Endothelial cell (in vitro differentiated cells): ENCODE data around the gene G3BP2. TPM values are rescaled to one million over a fixed set of nuclear protein-coding genes. Genes with fewer than 3 reads are reported as not detected.

Experiments
- DNase-seq: peaks from one replicate; pipeline ENCODE4 v3.0.0; 2021; ENCODE audit warnings: low spot score
- H3K27ac Mint-ChIP-seq: one replicate; pipeline ENCODE4 v1.8.0; 2021; ENCODE audit warnings: mixed read lengths, inconsistent platforms; ENCODE audit not compliant: unreplicated experiment
- H3K27me3 Mint-ChIP-seq: one replicate; pipeline ENCODE4 v1.8.0; 2021; ENCODE audit warnings: mild to moderate bottlenecking, moderate library complexity, mixed read lengths, inconsistent platforms; ENCODE audit not compliant: unreplicated experiment
- H3K36me3 Mint-ChIP-seq: one replicate; pipeline ENCODE4 v1.8.0; 2021; ENCODE audit warnings: mild to moderate bottlenecking, low read depth, mixed read lengths, inconsistent platforms; ENCODE audit not compliant: unreplicated experiment
- H3K4me1 Mint-ChIP-seq: one replicate; pipeline ENCODE4 v1.8.0; 2021; ENCODE audit warnings: mild to moderate bottlenecking, mixed read lengths, inconsistent platforms; ENCODE audit not compliant: unreplicated experiment
- H3K4me3 Mint-ChIP-seq: one replicate; pipeline ENCODE4 v1.8.0; 2021; ENCODE audit warnings: mild to moderate bottlenecking, mixed read lengths, inconsistent platforms; ENCODE audit not compliant: unreplicated experiment
- H3K9me3 Mint-ChIP-seq: one replicate; pipeline ENCODE4 v1.8.0; 2021; ENCODE audit warnings: mixed read lengths, inconsistent platforms; ENCODE audit not compliant: unreplicated experiment
- total RNA-seq: library from RNA; stranded (reverse); fragmentation: NEBNext Ultra II Directional; extraction: Animal tissue kit (Norgen Biotek cat#: 25700); gene quantifications from one replicate; pipeline ENCODE4 v1.2.1, GENCODE V29; 2021; ENCODE audit not compliant: unreplicated experiment
- TF ChIP-seq, protein P1 (sequence below): fragments of 200-600 bp; sonication (generic); IDR thresholded peaks from one replicate; pipeline ENCODE4 v1.5.0; 2021; ENCODE audit warnings: antibody characterized with exemption; ENCODE audit not compliant: unreplicated experiment

Gene G3BP2
- total RNA-seq, 1 donor from 2014 or later, result 209 TPM

DNA sequence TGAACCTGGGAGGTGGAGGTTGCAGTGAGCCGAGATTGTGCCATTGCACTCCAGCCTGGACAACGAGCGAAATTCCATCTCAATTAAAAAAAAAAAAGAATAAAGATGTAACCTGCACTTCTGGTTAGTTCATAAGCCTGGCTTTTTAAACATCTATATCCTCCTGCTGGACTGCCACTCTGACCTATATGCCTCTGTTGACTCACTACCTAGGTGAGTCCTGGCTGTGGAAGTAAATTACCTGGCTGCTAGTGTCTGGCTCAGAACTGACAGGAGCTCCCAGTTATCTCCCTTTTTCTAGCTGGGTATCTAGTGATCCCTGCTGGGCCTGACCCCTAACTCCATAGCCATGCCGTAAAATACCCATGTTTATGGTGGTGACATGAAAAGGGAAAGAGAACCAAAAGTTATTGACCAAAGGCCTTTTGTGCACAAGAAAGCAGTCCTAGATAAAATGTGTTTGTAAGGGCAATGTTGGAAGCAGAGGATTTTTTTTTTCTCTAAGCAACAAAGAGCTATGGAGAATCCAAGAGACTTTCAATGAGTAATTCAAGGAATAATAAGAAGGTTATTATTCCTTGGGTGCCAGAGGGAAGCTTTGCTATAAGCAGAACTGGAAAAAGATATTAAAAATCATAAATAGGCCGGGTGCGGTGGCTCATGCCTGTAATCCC is 10.4 kb upstream of the G3BP2 start:
- no peaks in the 10 kb centered on the region for H3K4me1 Mint-ChIP-seq
- no peaks in the 10 kb centered on the region for H3K9me3 Mint-ChIP-seq
- TF ChIP-seq, protein P1, sequence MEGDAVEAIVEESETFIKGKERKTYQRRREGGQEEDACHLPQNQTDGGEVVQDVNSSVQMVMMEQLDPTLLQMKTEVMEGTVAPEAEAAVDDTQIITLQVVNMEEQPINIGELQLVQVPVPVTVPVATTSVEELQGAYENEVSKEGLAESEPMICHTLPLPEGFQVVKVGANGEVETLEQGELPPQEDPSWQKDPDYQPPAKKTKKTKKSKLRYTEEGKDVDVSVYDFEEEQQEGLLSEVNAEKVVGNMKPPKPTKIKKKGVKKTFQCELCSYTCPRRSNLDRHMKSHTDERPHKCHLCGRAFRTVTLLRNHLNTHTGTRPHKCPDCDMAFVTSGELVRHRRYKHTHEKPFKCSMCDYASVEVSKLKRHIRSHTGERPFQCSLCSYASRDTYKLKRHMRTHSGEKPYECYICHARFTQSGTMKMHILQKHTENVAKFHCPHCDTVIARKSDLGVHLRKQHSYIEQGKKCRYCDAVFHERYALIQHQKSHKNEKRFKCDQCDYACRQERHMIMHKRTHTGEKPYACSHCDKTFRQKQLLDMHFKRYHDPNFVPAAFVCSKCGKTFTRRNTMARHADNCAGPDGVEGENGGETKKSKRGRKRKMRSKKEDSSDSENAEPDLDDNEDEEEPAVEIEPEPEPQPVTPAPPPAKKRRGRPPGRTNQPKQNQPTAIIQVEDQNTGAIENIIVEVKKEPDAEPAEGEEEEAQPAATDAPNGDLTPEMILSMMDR, result no peak
- no peak for DNase-seq
- H3K27me3 Mint-ChIP-seq, result peaks cover 3% of the 10 kb centered on the region
- no peak overlapping the region for H3K4me3 Mint-ChIP-seq
- no peak overlapping the region for H3K27ac Mint-ChIP-seq
- H3K36me3 Mint-ChIP-seq, result no peaks in the 10 kb centered on the region

DNA sequence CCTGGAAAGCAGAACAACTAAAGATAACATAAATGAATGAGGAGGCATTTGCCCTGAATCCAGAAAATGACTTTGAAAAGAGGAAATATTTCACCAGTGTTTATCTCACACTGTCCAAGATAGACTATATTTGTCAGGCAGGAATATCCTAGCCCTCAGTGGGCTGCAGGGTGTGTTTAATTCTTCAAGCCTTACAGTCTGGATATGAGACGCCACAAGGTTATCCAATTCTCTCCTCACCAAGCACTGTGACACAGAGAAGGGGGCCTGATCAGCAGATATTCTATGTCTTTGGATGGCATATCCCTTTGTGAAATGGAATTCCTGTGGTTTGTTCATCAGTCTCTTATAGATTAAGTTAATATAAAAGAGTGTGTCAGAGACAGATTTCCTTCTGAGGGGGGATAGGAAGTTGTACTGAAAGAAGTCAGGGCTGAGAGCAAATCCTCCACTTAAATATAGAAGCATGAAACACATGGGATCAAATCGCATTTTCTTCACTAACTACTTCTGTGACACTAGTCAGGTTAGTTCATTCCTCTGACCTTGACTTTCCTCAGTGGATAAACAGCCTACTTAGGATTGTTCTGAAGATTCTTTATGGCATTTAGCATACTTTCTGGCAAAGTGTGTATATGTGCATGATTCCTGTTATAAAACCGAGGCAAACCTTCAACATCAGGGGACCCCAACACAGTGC is 6.8 kb upstream of the G3BP2 start:
- TF ChIP-seq, protein P1, result no peak
- no peaks in the 10 kb centered on the region for H3K27me3 Mint-ChIP-seq
- H3K36me3 Mint-ChIP-seq, result no peaks in the 10 kb centered on the region
- H3K27ac Mint-ChIP-seq, result no peak overlapping the region
- H3K9me3 Mint-ChIP-seq, result no peaks in the 10 kb centered on the region
- H3K4me1 Mint-ChIP-seq, result no peaks in the 10 kb centered on the region
- DNase-seq, result no peak
- no peak overlapping the region for H3K4me3 Mint-ChIP-seq

DNA sequence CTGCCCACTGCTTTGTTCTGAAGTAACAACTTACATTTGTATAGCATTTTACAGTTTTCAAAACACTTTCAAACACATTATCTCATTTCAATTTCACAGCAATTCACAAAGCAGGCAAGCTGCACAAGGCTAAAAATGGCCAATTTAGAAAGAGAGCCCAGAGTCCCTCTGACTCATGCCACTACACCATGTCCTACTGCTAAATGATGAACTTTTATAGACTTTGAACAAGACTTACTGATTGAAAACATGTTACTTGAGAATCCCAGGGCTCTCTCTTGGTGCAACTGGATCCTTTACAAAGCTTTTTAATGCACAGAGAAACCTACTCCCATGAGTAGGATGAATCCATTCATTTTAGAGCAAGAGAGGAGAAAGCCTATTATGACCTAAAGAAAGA is 5.8 kb upstream of the G3BP2 start:
- TF ChIP-seq, protein P1, result no peak
- no peaks in the 10 kb centered on the region for H3K9me3 Mint-ChIP-seq
- no peak overlapping the region for H3K27ac Mint-ChIP-seq
- no peak overlapping the region for H3K4me3 Mint-ChIP-seq
- no peak for DNase-seq
- H3K36me3 Mint-ChIP-seq, result no peaks in the 10 kb centered on the region
- H3K27me3 Mint-ChIP-seq, result peaks cover 2% of the 10 kb centered on the region
- H3K4me1 Mint-ChIP-seq, result peaks cover 2% of the 10 kb centered on the region

DNA sequence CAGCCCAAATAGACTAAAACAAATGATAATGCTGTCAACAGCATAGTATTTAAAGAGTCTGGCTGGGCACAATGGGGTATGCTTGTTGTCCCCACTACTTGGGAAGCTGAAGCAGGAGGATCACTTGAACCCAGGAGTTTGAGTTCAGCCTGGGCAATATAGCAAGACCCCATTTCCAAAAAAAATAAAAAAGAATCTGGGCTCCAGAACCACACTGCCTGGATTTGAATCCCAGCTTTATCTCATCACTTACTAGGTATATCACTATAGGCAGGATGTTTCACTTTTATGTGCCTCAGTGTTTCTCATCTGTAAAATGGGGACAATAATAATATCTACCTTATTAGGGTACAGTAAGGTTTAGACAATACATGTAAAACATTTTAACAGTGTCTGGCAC is 5.3 kb upstream of the G3BP2 start:
- no peak for DNase-seq
- peaks cover 4% of the 10 kb centered on the region for H3K36me3 Mint-ChIP-seq
- TF ChIP-seq, protein P1, result no peak
- H3K27ac Mint-ChIP-seq, result no peak overlapping the region
- no peaks in the 10 kb centered on the region for H3K9me3 Mint-ChIP-seq
- no peak overlapping the region for H3K4me3 Mint-ChIP-seq
- peaks cover 7% of the 10 kb centered on the region for H3K27me3 Mint-ChIP-seq
- peaks cover 6% of the 10 kb centered on the region for H3K4me1 Mint-ChIP-seq

DNA sequence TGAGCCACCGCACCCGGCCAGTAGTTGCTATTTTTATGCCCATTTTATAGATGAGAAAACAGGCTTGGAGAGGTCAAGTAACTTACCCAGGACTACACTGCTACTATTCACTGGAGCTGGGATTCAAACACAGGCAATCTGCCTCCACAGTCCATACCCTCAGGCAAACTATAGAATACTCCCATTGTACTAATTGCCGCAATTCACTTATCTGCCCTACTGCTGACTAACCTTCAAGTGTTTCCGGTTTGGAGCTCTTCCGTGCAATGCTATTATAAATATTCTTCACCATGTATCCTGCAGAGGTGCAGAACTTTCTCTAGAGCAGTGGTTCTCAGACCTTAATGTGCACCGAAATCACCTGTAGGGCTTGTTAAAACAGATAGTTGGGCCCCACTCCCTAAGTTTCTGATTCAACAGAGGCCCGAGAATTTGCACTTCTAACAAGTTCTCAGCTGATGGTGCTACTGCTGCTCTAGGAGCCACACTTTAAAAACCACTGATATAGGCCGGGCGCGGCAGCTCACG is 1.9 kb upstream of the G3BP2 start:
- peaks cover 11% of the 10 kb centered on the region for H3K36me3 Mint-ChIP-seq
- H3K4me3 Mint-ChIP-seq, result no peak overlapping the region
- H3K27ac Mint-ChIP-seq, result no peak overlapping the region
- peaks cover 20% of the 10 kb centered on the region for H3K27me3 Mint-ChIP-seq
- H3K4me1 Mint-ChIP-seq, result peaks cover 20% of the 10 kb centered on the region
- no peak for DNase-seq
- no peaks in the 10 kb centered on the region for H3K9me3 Mint-ChIP-seq
- TF ChIP-seq, protein P1, result no peak
